ENCODE measurements around the gene CD151. TPM values are rescaled to one million over a fixed set of nuclear protein-coding genes. Genes with fewer than 3 reads are reported as not detected.

The CD151 gene
- total RNA-seq, 2 experiments from 2014 or later = 0.28 to 0.84 TPM

DNA sequence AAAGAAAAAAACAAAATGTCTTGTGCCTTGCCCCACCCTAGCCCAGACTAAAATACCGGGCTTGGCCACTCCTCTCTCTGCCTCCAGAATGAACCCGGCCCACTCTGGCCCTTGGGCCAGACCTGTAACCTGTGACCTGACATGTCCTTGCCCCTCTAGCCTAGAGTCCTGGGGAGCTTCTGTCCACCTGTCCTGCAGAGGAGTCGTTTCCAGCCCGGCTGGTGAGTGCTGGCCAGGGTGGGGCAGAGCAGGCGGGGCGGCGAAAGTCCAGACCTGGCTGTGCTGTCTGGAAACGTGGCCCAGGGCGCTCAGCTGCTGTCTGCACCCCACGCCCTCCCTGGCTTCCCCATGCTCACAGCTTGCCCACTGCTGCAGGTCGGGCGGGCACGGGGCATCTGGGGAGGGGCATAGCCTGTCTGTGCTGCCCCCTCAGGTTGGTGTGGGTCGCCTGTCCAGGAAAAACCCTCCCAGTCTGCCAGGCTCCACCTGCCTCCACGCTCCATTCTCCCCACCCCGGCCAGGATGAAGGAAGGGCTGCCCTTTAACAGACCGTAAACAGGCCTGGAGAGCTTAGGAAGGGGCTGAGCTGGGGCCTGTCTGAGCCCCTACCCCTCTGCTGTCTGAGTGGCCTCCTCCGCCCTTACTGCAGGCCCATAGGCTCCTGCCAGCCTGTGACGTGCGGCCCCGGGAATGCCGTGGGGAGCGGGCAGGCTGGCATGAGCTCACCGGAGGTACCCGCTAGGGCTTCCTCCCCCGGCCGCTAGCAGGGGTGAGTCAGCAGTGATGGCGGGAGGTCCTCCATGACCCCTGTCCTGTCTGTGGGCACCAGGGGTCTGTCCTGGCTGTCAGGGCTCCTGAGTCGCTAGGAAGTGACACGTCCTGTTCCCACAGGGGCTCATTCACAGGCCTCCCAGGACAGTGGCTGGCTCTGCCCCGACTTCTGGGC is 1.9 kb downstream of the CD151 start:
- no peak overlapping the region for H3K4me3 ChIP-seq (ENCODE audit: low read depth, low read length, poor library complexity, severe bottlenecking)
- DNase-seq (ENCODE audit: low spot score) = no peak
- no peaks in the 10 kb centered on the region for H3K9me3 ChIP-seq (ENCODE audit: low read length)
- H3K4me2 ChIP-seq (ENCODE audit: low read length) = no peak overlapping the region
- no TSS peak for BruUV-seq (replicated peaks)
- TF ChIP-seq, protein P1, sequence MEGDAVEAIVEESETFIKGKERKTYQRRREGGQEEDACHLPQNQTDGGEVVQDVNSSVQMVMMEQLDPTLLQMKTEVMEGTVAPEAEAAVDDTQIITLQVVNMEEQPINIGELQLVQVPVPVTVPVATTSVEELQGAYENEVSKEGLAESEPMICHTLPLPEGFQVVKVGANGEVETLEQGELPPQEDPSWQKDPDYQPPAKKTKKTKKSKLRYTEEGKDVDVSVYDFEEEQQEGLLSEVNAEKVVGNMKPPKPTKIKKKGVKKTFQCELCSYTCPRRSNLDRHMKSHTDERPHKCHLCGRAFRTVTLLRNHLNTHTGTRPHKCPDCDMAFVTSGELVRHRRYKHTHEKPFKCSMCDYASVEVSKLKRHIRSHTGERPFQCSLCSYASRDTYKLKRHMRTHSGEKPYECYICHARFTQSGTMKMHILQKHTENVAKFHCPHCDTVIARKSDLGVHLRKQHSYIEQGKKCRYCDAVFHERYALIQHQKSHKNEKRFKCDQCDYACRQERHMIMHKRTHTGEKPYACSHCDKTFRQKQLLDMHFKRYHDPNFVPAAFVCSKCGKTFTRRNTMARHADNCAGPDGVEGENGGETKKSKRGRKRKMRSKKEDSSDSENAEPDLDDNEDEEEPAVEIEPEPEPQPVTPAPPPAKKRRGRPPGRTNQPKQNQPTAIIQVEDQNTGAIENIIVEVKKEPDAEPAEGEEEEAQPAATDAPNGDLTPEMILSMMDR (conservative IDR thresholded peaks at IDR 0.05; ENCODE audit: low read length) = no peak
- no peak for TF ChIP-seq EZH2phosphoT487 (IDR thresholded peaks at IDR 0.05; ENCODE audit: borderline replicate concordance, low read depth, low read length)
- peaks cover 12% of the 10 kb centered on the region for H3K4me1 ChIP-seq (ENCODE audit: insufficient read depth, low read length, poor library complexity, severe bottlenecking)
- no peak overlapping the region for H3K27ac ChIP-seq (ENCODE audit: low read depth, low read length, poor library complexity, severe bottlenecking)
- POLR2A ChIA-PET = no interaction called here
- CTCF ChIA-PET (ENCODE audit: unreplicated experiment) = no interaction called here
- H3K9me2 ChIP-seq (ENCODE audit: insufficient read depth, low read length) = no peaks in the 10 kb centered on the region
- 0 out of 2 replicates have a peak, but pooled peaks cover 3% of the 10 kb centered on the region for H4K20me1 ChIP-seq (ENCODE audit: insufficient read depth, low read length)
- intact Hi-C loops (cut with micrococcal nuclease; ENCODE audit: unreplicated experiment) = no loop called here
- no peak overlapping the region for H2AFZ ChIP-seq (ENCODE audit: low read length)
- peaks cover 21% of the 10 kb centered on the region for H3K36me3 ChIP-seq (ENCODE audit: insufficient read depth, low read length)
- H3K79me2 ChIP-seq (ENCODE audit: insufficient read depth, low read depth, low read length) = no peaks in the 10 kb centered on the region

GRCh38 chr11:836274-836673 is 3.5 kb downstream of the CD151 start:
- ChIA-PET POLR2A (no interaction called here), CTCF (ENCODE audit: unreplicated experiment) (no interaction called here)
- H3K9me2 ChIP-seq (ENCODE audit: insufficient read depth, low read length) = no peaks in the 10 kb centered on the region
- TF ChIP-seq EZH2phosphoT487 (IDR thresholded peaks at IDR 0.05; ENCODE audit: borderline replicate concordance, low read depth, low read length) = no peak
- TF ChIP-seq, protein P1 (conservative IDR thresholded peaks at IDR 0.05; ENCODE audit: low read length) = no peak
- no peak overlapping the region for H3K27ac ChIP-seq (ENCODE audit: low read depth, low read length, poor library complexity, severe bottlenecking)
- no peaks in the 10 kb centered on the region for H3K9me3 ChIP-seq (ENCODE audit: low read length)
- peaks cover 8% of the 10 kb centered on the region; the same call in 1 of the 2 replicates for H3K79me2 ChIP-seq (ENCODE audit: insufficient read depth, low read depth, low read length)
- H3K36me3 ChIP-seq (ENCODE audit: insufficient read depth, low read length) = peaks cover 33% of the 10 kb centered on the region
- DNase-seq (ENCODE audit: low spot score) = no peak
- peaks cover 11% of the 10 kb centered on the region; the same call in 1 of the 2 replicates for H4K20me1 ChIP-seq (ENCODE audit: insufficient read depth, low read length)
- peaks cover 7% of the 10 kb centered on the region for H3K4me1 ChIP-seq (ENCODE audit: insufficient read depth, low read length, poor library complexity, severe bottlenecking)
- H2AFZ ChIP-seq (ENCODE audit: low read length) = no peak overlapping the region
- H3K4me3 ChIP-seq (ENCODE audit: low read depth, low read length, poor library complexity, severe bottlenecking) = no peak overlapping the region
- intact Hi-C loops (cut with micrococcal nuclease; ENCODE audit: unreplicated experiment) = no loop called here
- H3K4me2 ChIP-seq (ENCODE audit: low read length) = no peak overlapping the region
- no TSS peak for BruUV-seq (replicated peaks)

DNA sequence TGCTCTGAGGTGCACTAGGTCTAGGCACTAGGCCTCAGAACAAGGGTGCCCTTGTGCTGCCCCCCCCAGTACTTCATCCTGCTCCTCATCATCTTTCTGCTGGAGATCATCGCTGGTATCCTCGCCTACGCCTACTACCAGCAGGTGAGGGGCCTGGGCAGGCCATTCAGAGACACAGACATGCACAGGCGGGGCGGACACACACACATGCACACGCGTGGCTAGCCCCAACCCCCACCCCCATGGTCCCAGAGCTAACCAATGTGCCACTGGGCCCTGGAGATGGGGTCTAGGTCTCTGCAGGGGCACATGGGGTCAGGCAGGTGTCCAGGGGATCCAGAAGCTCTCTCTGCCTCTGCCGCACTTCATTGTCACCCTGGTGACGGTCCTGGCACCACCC is 3.9 kb downstream of the CD151 start:
- BruUV-seq (replicated peaks) = no TSS peak
- DNase-seq (ENCODE audit: low spot score) = no peak
- H3K36me3 ChIP-seq (ENCODE audit: insufficient read depth, low read length) = peaks cover 33% of the 10 kb centered on the region
- peaks cover 12% of the 10 kb centered on the region; the same call in 1 of the 2 replicates for H4K20me1 ChIP-seq (ENCODE audit: insufficient read depth, low read length)
- peaks cover 10% of the 10 kb centered on the region for H3K4me1 ChIP-seq (ENCODE audit: insufficient read depth, low read length, poor library complexity, severe bottlenecking)
- ChIA-PET POLR2A (no interaction called here), CTCF (ENCODE audit: unreplicated experiment) (no interaction called here)
- H3K27ac ChIP-seq (ENCODE audit: low read depth, low read length, poor library complexity, severe bottlenecking) = no peak overlapping the region
- no peaks in the 10 kb centered on the region for H3K9me3 ChIP-seq (ENCODE audit: low read length)
- no peak overlapping the region for H3K4me3 ChIP-seq (ENCODE audit: low read depth, low read length, poor library complexity, severe bottlenecking)
- H3K4me2 ChIP-seq (ENCODE audit: low read length) = no peak overlapping the region
- H3K9me2 ChIP-seq (ENCODE audit: insufficient read depth, low read length) = no peaks in the 10 kb centered on the region
- no peak overlapping the region for H2AFZ ChIP-seq (ENCODE audit: low read length)
- intact Hi-C loops (cut with micrococcal nuclease; ENCODE audit: unreplicated experiment) = no loop called here
- TF ChIP-seq, protein P1 (conservative IDR thresholded peaks at IDR 0.05; ENCODE audit: low read length) = no peak
- no peak for TF ChIP-seq EZH2phosphoT487 (IDR thresholded peaks at IDR 0.05; ENCODE audit: borderline replicate concordance, low read depth, low read length)
- peaks cover 12% of the 10 kb centered on the region for H3K79me2 ChIP-seq (ENCODE audit: insufficient read depth, low read depth, low read length)
